ENCODE results near the gene RALGAPA2. TPM values are rescaled to one million over a fixed set of nuclear protein-coding genes. Genes with fewer than 3 reads are reported as not detected.

Gene RALGAPA2
- total RNA-seq, 1 experiment from 2014 or later, result 10.8 TPM

DNA sequence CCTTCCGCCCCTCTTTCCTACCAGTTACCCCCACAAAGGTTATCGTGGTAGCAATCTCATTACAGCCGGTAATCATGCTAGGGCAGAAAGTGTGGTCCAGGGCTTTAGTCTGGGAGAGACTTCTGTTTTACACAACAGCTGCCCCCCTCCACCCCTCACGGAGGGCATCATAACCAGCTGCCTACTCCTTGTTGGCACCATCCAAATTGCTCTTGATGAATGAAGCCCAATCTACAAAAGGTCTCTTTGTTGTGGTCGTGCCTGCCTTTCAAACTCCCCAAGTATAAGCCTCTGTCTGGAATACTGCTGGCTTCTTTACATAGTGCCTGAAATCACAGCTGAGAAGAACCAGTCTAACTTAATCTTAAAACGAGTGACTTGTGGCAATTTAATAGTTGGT, 186.7 kb downstream of the RALGAPA2 start:
- intact Hi-C loops (cut with micrococcal nuclease), result no loop called here
- TF ChIP-seq POLR2A (IDR thresholded peaks at IDR 0.05; ENCODE audit: borderline replicate concordance, extremely low read depth, insufficient read depth, insufficient read length), result no peak
- TF ChIP-seq CEBPB (IDR thresholded peaks at IDR 0.05; ENCODE audit: low read depth), result no peak
- no peak for TF ChIP-seq YY1 (IDR thresholded peaks at IDR 0.05; ENCODE audit: extremely low read depth, insufficient replicate concordance, low read depth, low read length)
- TF ChIP-seq ZNF274 (IDR thresholded peaks at IDR 0.05; ENCODE audit: low read depth, low read length), result no peak
- TF ChIP-seq TCF7L2 (IDR thresholded peaks at IDR 0.05; ENCODE audit: borderline replicate concordance, extremely low read depth, insufficient read depth, insufficient read length), result no peak
- TF ChIP-seq JUND (IDR thresholded peaks at IDR 0.05), result no peak
- no peak for TF ChIP-seq SIN3A (IDR thresholded peaks at IDR 0.05; ENCODE audit: low read depth)
- no peak for TF ChIP-seq EZH2phosphoT487 (IDR thresholded peaks at IDR 0.05; ENCODE audit: borderline replicate concordance)
- no peak for TF ChIP-seq ZFX (IDR thresholded peaks at IDR 0.05)
- TF ChIP-seq, protein P1, sequence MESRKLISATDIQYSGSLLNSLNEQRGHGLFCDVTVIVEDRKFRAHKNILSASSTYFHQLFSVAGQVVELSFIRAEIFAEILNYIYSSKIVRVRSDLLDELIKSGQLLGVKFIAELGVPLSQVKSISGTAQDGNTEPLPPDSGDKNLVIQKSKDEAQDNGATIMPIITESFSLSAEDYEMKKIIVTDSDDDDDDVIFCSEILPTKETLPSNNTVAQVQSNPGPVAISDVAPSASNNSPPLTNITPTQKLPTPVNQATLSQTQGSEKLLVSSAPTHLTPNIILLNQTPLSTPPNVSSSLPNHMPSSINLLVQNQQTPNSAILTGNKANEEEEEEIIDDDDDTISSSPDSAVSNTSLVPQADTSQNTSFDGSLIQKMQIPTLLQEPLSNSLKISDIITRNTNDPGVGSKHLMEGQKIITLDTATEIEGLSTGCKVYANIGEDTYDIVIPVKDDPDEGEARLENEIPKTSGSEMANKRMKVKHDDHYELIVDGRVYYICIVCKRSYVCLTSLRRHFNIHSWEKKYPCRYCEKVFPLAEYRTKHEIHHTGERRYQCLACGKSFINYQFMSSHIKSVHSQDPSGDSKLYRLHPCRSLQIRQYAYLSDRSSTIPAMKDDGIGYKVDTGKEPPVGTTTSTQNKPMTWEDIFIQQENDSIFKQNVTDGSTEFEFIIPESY (IDR thresholded peaks at IDR 0.05; ENCODE audit: extremely low read depth, insufficient replicate concordance, low read length), result no peak
- TF ChIP-seq, protein P2, sequence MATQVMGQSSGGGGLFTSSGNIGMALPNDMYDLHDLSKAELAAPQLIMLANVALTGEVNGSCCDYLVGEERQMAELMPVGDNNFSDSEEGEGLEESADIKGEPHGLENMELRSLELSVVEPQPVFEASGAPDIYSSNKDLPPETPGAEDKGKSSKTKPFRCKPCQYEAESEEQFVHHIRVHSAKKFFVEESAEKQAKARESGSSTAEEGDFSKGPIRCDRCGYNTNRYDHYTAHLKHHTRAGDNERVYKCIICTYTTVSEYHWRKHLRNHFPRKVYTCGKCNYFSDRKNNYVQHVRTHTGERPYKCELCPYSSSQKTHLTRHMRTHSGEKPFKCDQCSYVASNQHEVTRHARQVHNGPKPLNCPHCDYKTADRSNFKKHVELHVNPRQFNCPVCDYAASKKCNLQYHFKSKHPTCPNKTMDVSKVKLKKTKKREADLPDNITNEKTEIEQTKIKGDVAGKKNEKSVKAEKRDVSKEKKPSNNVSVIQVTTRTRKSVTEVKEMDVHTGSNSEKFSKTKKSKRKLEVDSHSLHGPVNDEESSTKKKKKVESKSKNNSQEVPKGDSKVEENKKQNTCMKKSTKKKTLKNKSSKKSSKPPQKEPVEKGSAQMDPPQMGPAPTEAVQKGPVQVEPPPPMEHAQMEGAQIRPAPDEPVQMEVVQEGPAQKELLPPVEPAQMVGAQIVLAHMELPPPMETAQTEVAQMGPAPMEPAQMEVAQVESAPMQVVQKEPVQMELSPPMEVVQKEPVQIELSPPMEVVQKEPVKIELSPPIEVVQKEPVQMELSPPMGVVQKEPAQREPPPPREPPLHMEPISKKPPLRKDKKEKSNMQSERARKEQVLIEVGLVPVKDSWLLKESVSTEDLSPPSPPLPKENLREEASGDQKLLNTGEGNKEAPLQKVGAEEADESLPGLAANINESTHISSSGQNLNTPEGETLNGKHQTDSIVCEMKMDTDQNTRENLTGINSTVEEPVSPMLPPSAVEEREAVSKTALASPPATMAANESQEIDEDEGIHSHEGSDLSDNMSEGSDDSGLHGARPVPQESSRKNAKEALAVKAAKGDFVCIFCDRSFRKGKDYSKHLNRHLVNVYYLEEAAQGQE (IDR thresholded peaks at IDR 0.05; ENCODE audit: low read depth), result no peak
- Histone ChIP-seq H3K9ac (ENCODE audit: low read length) (no peak overlapping the region), H2AFZ (ENCODE audit: low read depth, low read length, poor library complexity, severe bottlenecking) (no peak overlapping the region), H3K36me3 (ENCODE audit: control insufficient read depth in 1 of 2, insufficient read depth in 2 of 2, low read length in 2 of 2) (no peaks in the 10 kb centered on the region), H3K4me3 (replicated peaks in 1 of 2; ENCODE audit: low read depth in 1 of 2, low read length in 2 of 2) (no peak overlapping the region), H3K27ac (ENCODE audit: low read depth, low read length) (no peak overlapping the region), H3K4me1 (ENCODE audit: control insufficient read depth in 1 of 2, insufficient read depth in 2 of 2, low read length in 2 of 2) (no peaks in the 10 kb centered on the region), H3K27me3 (ENCODE audit: insufficient read depth, low read length) (no peaks in the 10 kb centered on the region), H4K20me1 (ENCODE audit: insufficient read depth) (no peaks in the 10 kb centered on the region), H3K9me2 (ENCODE audit: insufficient read depth) (no peaks in the 10 kb centered on the region), H3K9me3 (ENCODE audit: control insufficient read depth in 1 of 2, insufficient read depth in 1 of 2, low read depth in 1 of 2, low read length in 2 of 2) (no peaks in the 10 kb centered on the region), H3K4me2 (ENCODE audit: low read length) (no peak overlapping the region), H3K79me2 (ENCODE audit: insufficient read depth, low read length) (no peaks in the 10 kb centered on the region)
- POLR2A ChIA-PET, result no interaction called here
- CTCF ChIA-PET, result no interaction called here
- DNase-seq (ENCODE audit: low read depth, low spot score), result no peak
- no peak for ATAC-seq
- BruUV-seq (replicated peaks), result no TSS peak
- RAD21 ChIA-PET (ENCODE audit: low non-redundant PET in 1 of 2, low total read pairs in 2 of 2, uncharacterized antibody in 2 of 2, unreplicated experiment in 2 of 2), result no interaction called here

All from HCT116 (cell line).